ENCODE measurements around the gene DNAJB4.

The DNAJB4 gene

DNA sequence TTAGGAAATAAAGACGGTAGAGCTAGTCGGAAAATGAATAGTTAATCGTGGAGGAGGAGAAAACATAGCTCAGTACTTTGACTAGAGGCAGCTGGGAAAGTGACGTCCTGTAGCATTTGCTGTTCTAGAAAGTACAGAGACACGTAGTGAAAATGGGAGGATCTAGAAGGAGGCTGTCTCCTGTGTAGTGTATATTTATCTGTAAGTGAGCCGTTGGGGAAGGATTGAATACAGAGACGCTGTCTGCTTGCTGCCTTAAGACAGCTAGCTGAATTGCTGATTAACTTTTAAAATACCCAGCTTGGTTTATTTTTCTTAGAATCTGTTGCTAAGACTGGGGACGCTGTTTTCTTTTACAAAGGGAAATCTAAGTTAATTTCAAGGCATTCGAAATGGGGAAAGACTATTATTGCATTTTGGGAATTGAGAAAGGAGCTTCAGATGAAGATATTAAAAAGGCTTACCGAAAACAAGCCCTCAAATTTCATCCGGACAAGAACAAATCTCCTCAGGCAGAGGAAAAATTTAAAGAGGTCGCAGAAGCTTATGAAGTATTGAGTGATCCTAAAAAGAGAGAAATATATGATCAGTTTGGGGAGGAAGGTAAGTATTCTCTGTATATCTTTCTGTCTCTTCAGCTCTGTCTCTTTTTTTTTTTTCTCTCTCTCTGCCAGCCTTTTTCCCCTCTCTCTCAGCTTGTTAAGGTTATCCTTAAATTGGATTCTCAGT is at the start of gene DNAJB4:
Gene DNAJB4 (plus strand): TSS at position 221 of the 729 bp plus-strand sequence. CDS start 172 bp downstream, at position 393.
- TF ChIP-seq GATA2 (IDR thresholded peaks at IDR 0.05; ENCODE audit: low read depth, low read length) (no peak), GATA3 (IDR thresholded peaks at IDR 0.05; ENCODE audit: low read depth, low read length) (no peak)

DNA sequence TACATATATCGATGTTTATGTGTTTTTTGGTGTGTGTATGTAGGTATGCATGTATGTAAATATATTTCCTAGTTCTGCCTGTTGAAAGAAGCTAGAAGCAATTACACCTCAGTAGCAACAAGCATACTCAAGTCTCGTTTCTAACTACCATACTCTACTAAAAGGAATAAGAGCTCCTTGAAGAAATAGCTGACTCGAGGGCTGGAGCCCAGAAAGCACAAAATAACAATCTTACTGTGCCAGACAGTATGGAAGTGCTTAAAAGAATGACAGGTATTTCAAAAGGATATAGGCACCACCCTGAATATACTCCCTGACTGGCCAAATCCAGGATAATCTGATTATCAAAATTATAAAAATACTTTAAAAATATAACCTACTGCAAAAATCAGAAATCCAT is 49.0 kb upstream of the DNAJB4 start:
- TF ChIP-seq GATA3 (IDR thresholded peaks at IDR 0.05; ENCODE audit: low read depth, low read length) (no peak), GATA2 (IDR thresholded peaks at IDR 0.05; ENCODE audit: low read depth, low read length) (no peak)

DNA sequence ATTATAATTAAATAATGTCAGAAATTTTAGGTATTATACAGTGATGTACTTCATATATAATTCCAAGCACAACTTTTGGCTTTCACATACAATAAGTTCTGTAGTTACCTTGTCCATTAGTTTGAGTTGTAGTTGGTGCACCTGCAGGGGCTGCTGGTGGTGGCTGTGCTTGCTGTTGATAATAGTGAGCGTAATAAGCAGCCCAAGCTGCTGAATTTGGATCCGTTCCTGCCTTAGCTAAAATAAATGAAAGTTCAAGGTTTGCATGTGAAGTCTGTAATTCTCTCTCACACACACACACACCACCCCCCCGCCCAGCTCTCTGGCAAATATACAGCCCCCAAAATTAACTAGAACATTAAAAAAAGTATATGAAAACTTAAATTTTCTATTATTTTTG is 48.3 kb upstream of the DNAJB4 start:
- TF ChIP-seq GATA3 (IDR thresholded peaks at IDR 0.05; ENCODE audit: low read depth, low read length) (no peak), GATA2 (IDR thresholded peaks at IDR 0.05; ENCODE audit: low read depth, low read length) (no peak)

DNA sequence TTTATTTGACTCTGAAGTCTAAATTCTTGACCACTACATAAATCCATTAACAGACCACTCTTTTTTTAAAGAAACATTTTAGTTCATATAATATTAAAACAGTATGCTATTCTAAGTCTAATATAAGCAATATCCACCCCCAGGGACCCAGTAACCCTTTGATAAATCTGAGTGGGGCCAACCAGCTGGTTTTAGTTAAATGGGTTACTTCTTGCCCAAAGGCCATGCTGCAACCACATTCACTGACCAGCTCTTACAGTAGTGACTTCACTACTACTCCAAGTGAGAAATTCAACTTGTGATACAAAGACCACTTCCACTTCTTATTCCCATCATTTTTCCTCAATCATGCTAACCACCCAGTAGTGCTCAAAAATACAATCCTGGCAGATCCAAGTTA is 46.3 kb upstream of the DNAJB4 start:
- TF ChIP-seq GATA2 (IDR thresholded peaks at IDR 0.05; ENCODE audit: low read depth, low read length): no peak
- no peak for TF ChIP-seq GATA3 (IDR thresholded peaks at IDR 0.05; ENCODE audit: low read depth, low read length)

DNA sequence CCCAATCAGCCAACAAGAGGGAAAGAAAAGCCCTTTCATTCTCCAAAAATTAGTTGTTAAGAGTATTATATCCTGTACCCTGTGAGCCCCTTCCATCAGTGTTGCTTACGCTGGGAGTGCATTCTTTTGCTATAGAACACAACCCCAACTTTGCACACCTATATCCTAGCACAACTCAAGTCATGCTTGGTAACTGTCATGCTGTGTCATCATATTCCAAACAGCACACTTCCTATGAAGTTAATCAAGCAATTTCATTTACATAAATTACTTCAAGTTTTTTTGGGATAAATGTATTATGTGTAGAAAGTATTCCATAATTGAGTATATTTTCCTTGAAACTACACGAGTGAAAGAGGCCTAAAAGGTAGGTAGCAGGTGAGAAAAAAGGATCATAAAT is 45.9 kb upstream of the DNAJB4 start:
- TF ChIP-seq GATA3 (IDR thresholded peaks at IDR 0.05; ENCODE audit: low read depth, low read length) (no peak), GATA2 (IDR thresholded peaks at IDR 0.05; ENCODE audit: low read depth, low read length) (no peak)

DNA sequence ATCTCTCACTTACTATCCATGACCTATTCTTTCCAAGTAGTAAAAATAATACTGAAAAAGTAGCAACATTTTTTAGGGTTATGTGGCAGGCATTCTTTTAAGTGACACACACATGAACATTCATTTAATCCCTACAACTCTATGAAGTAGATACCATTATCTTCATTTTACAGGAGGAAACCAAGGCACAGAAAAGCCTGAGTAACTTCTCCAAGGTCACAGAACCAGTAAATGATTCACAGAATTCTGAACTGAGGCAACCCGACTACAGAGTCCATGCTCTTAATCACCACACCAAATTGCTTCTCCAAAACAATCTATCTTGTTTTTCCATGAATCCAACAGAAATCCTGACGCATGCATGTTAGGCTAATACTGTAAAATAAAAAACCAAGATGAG is 43.3 kb upstream of the DNAJB4 start:
- TF ChIP-seq GATA2 (IDR thresholded peaks at IDR 0.05; ENCODE audit: low read depth, low read length) (no peak), GATA3 (IDR thresholded peaks at IDR 0.05; ENCODE audit: low read depth, low read length) (no peak)

DNA sequence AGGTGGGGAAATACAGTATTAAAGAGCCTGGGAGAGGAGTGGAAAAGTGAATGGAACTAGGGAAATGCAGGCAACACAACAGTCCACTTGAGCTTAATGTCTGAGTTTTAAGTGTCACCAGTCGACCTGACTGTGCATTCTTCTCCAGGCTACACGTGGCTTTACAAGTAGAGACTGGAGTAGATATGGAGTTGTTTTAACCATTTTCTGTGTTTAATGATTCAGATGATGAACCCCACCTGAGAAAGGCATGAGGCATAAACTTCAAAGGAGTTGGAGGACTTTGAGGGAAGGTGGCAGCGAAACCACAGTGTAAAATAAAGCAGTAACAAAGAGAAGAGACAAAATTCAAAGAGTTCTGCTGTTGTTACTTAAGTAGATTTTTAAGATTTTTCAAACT is 38.4 kb upstream of the DNAJB4 start:
- TF ChIP-seq GATA2 (IDR thresholded peaks at IDR 0.05; ENCODE audit: low read depth, low read length): no peak

DNA sequence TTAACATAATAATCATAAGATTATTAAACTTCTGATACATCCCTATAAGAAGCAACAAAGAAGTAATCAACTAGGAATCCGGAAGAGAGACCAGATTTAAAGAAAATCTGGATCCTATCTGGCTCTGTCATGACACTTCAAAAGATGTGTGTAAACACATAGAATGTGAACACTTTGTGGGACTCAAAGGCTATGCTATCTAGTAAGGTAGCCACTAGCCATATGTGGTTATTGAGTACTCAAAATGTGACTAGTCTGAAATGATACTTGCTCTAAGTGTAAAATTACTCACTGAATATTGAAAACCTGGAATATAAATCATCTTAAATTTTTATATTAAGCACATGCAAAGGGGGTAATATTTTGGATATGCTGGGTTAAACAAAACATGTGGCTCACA is 34.5 kb upstream of the DNAJB4 start:
- no peak for TF ChIP-seq GATA3 (IDR thresholded peaks at IDR 0.05; ENCODE audit: low read depth, low read length)
- TF ChIP-seq GATA2 (IDR thresholded peaks at IDR 0.05; ENCODE audit: low read depth, low read length): no peak

DNA sequence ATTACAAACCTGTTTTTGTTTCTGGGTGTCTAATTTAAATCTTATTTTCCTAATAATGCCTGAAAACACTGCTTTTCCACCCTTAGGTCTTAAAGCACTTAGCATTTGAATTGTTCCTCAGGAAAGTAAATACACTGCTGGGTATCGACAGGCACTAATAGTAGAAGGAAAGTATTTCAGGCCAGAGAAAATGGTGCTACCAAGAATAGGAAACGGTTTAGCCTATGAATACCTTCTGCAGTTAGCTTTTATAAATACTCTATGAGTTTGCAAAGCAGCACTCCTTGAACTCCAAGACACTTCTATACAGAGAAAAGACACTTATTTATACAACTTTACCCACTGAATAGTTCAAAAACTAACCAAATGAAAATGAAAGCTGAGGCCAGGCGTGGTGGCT is 32.7 kb upstream of the DNAJB4 start:
- TF ChIP-seq GATA2 (IDR thresholded peaks at IDR 0.05; ENCODE audit: low read depth, low read length): no peak
- no peak for TF ChIP-seq GATA3 (IDR thresholded peaks at IDR 0.05; ENCODE audit: low read depth, low read length)

DNA sequence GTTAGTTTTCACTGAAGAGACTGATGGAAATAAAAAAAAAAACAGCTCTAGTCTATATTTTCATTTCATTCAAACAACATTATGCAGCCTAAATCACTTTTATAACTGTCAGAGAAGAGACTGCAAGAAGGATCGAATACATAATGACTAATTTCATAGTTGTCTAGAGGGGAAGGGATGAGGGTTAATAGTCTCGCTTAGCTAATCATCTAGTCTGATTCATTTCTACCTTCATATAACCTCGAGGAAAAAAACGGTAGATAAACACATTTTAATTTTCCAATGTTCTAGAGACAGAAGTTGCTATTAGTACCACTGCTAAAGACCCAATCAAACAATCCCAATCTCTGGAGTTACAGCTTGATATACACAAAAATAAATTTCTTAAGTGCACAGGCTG is 29.4 kb upstream of the DNAJB4 start:
- TF ChIP-seq GATA2 (IDR thresholded peaks at IDR 0.05; ENCODE audit: low read depth, low read length): no peak
- no peak for TF ChIP-seq GATA3 (IDR thresholded peaks at IDR 0.05; ENCODE audit: low read depth, low read length)

DNA sequence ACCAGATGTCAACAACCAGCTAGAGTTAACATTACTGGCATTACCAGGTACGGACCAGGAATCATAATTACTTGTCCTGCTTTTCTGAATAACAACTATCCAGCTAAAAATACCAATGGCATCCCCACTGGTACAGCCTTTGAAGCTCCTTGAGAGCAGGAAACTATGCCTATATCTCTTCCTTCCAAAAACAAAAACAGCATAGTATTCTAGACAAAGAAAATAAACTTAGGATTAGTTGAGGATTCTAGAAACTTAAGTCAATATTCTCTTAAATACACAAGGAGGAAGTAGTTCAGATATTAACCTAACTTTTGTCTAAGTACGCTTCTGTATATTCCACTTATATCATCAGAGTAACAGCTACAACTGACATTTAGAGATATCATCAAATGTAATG is 28.8 kb upstream of the DNAJB4 start:
- TF ChIP-seq GATA2 (IDR thresholded peaks at IDR 0.05; ENCODE audit: low read depth, low read length) (no peak), GATA3 (IDR thresholded peaks at IDR 0.05; ENCODE audit: low read depth, low read length) (no peak)

DNA sequence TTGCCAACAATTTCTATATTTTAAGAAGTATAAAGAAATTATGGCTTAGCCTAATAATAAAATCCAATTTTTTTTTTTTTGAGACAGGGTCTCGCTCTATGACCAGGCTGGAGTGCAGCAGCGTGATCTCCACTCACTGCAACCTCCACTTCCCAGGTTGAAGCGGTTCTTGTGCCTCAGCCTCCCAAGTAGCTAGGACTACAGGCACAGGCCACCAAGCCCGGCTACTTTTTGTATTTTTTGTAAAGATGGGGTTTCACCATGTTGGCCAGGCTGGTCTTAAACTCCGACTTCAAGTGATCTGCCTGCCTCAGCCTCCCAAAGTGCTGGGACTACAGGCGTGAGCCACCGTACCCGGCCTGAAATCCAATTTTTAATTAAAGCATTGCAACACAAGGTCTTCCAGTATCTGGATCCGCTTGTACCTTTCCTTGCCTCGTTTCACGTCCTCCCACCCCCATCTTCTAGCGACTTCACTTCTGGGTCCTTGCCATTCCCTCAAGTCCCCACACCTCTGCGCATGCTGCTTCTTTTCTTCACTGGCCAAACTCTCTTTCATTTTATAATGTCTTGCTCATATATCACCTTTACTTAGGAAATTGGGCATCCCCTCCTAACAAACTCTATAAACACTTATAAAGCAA is 28.2 kb upstream of the DNAJB4 start:
- TF ChIP-seq GATA3 (IDR thresholded peaks at IDR 0.05; ENCODE audit: low read depth, low read length) (no peak), GATA2 (IDR thresholded peaks at IDR 0.05; ENCODE audit: low read depth, low read length) (no peak)

DNA sequence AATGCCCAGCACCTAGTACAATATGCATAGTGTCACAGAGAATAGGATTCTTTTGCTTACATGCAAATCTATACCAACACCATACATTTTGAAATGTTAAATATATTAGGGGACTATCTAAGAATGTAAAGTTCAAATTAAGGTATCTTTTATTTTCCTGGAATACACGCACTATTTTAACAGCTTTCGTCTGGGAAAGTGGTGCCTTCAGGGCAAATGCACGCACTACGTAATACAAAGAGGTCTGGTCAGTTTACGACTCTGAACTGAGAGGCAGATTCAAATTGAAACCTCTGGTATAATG is 26.8 kb upstream of the DNAJB4 start:
- TF ChIP-seq GATA3 (IDR thresholded peaks at IDR 0.05; ENCODE audit: low read depth, low read length) (no peak), GATA2 (IDR thresholded peaks at IDR 0.05; ENCODE audit: low read depth, low read length) (no peak)

DNA sequence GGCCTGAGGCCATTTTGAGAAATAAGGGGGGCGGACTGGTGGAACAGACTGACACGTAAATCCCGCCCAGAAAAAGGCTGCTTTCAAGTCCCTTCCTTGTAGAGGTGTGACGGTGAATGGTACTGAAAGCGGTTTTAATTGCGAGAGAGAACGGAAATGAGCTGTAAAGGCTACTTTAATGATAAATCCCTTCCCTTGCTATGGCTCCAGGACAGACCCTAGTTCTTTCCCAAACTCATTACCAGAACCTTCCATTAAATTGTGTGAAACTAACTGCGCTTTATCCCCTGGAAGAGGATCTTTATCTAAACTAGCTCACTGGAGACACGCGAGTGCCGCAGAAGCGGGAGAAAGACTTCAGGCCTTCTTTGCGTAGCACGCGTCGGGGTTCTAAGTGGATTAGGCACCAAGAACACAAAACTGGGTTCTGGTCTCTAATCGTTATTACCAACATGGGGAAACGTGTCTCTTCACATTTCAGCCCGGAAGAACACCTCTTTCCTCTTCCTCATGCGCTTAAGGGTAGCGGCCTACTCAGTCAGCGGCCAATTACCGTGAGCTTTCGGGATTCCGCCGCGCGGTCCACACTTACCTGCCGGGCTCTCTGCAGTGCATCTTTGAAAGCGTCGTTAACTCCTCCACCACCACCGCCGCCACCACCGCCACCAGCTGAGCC is 26.3 kb upstream of the DNAJB4 start:
- TF ChIP-seq GATA3 (IDR thresholded peaks at IDR 0.05; ENCODE audit: low read depth, low read length) (no peak), GATA2 (IDR thresholded peaks at IDR 0.05; ENCODE audit: low read depth, low read length) (0 out of 2 replicates have a peak, but pooled peaks have one; percentile 11)

Data from SH-SY5Y (cell line).